ENCODE data around the gene RASSF5. TPM values are rescaled to one million over a fixed set of nuclear protein-coding genes. Genes with fewer than 3 reads are reported as not detected.

Gene RASSF5
- total and polyA plus RNA-seq, 2 donors (not counting 1 experiment from before 2014, with no cell fraction given), result 69.7 to 146 TPM

DNA sequence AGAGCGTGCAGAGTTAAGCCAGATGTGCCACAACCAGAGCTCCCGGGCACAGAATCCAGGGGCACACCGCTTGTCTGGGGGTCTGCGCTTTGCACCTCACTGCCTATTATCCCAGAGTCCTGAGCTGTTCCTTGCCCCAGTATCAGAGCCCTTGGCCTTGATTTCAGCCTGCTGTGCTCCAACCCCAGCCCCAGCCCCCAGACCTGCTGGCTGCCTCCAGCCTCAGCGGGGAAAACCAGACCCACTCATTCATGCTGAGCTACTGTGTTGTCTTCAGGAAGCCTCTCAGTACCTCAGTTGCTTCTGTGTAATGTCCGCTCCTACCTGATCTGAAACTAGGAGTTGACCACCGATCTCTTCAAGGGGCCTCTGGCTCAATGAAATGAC lies 35.9 kb upstream of the RASSF5 start:
- 21% methylated on average over 5 of the region's 7 CpGs for WGBS (ENCODE audit: insufficient coverage)
- TF ChIP-seq EZH2 (IDR thresholded peaks at IDR 0.05; ENCODE audit: borderline replicate concordance, insufficient read depth, low read depth, low read length, poor library complexity, severe bottlenecking), result no peak
- TF ChIP-seq, protein P1, sequence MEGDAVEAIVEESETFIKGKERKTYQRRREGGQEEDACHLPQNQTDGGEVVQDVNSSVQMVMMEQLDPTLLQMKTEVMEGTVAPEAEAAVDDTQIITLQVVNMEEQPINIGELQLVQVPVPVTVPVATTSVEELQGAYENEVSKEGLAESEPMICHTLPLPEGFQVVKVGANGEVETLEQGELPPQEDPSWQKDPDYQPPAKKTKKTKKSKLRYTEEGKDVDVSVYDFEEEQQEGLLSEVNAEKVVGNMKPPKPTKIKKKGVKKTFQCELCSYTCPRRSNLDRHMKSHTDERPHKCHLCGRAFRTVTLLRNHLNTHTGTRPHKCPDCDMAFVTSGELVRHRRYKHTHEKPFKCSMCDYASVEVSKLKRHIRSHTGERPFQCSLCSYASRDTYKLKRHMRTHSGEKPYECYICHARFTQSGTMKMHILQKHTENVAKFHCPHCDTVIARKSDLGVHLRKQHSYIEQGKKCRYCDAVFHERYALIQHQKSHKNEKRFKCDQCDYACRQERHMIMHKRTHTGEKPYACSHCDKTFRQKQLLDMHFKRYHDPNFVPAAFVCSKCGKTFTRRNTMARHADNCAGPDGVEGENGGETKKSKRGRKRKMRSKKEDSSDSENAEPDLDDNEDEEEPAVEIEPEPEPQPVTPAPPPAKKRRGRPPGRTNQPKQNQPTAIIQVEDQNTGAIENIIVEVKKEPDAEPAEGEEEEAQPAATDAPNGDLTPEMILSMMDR (IDR thresholded peaks at IDR 0.05), result no peak
- Histone ChIP-seq H3K79me2 (ENCODE audit: control insufficient read depth, insufficient read depth, low read length) (peaks cover 4% of the 10 kb centered on the region), H4K20me1 (ENCODE audit: control insufficient read depth, insufficient read depth, low read length, poor library complexity, severe bottlenecking) (no peaks in the 10 kb centered on the region), H2AFZ (ENCODE audit: insufficient read depth, low read depth, low read length, poor library complexity, severe bottlenecking) (peak overlapping the region; percentile 81), H3K9ac (ENCODE audit: low read length) (peak overlapping the region; percentile 91), H3K4me2 (replicated peaks; ENCODE audit: low read depth, low read length, poor library complexity, severe bottlenecking) (peak overlapping the region; percentile 93), H3K27ac (ENCODE audit: low read length in 2 of 2) (peak overlapping the region; percentile 63 to 75), H3K27me3 (replicated peaks in 1 of 4; ENCODE audit: control extremely low read depth in 1 of 4, control insufficient read depth in 3 of 4, insufficient read depth in 4 of 4, low read length in 3 of 4) (no peaks in the 10 kb centered on the region), H3K36me3 (replicated peaks in 1 of 2; ENCODE audit: control extremely low read depth in 1 of 2, control insufficient read depth in 1 of 2, extremely low read depth in 1 of 2, insufficient read depth in 2 of 2, low read length in 1 of 2) (peaks cover 0 to 29% of the 10 kb centered on the region in 2 experiments), H3K9me3 (ENCODE audit: control extremely low read depth in 1 of 3, control insufficient read depth in 2 of 3, insufficient read depth in 1 of 3, low read length in 2 of 3) (no peaks in the 10 kb centered on the region), H3K4me1 (ENCODE audit: control insufficient read depth in 2 of 2, insufficient read depth in 2 of 2, low read length in 2 of 2) (peaks cover 55 to 65% of the 10 kb centered on the region in 2 donors), H3K4me3 (ENCODE audit: control extremely low read depth in 1 of 5, extremely low read depth in 1 of 5, insufficient read depth in 1 of 5, low read depth in 2 of 5, low read length in 4 of 5) (peak overlapping the region; percentile 62 to 97 (median 85))
- Mint-ChIP-seq H3K4me3 (peak overlapping the region; percentile 88), H3K27ac (peak overlapping the region; percentile 85), H3K4me1 (peaks cover 68% of the 10 kb centered on the region), H3K9me3 (ENCODE audit: insufficient read depth) (no peaks in the 10 kb centered on the region), H3K27me3 (no peaks in the 10 kb centered on the region)
- DNase-seq (peak; percentile 56), ATAC-seq (ENCODE audit: low read depth) (peak; percentile 28)
- intact Hi-C loops (cut with micrococcal nuclease), result loop anchor here (5.0 to 10.0 kb wide), 4 partner anchors 36 to 443 kb away; partner anchors contain the start of gene RASSF5
- ChIA-PET CTCF (interaction anchor here (0.6 to 3.8 kb wide), 12 partner anchors 8 to 510 kb away, joined by 3 to 60 read pairs (median 7); no protein-coding TSS in a partner anchor), POLR2A (interaction anchor here (0.6 to 0.8 kb wide), 3 partner anchors 9 to 274 kb away, joined by 3 to 4 read pairs (median 3); no protein-coding TSS in a partner anchor)

DNA sequence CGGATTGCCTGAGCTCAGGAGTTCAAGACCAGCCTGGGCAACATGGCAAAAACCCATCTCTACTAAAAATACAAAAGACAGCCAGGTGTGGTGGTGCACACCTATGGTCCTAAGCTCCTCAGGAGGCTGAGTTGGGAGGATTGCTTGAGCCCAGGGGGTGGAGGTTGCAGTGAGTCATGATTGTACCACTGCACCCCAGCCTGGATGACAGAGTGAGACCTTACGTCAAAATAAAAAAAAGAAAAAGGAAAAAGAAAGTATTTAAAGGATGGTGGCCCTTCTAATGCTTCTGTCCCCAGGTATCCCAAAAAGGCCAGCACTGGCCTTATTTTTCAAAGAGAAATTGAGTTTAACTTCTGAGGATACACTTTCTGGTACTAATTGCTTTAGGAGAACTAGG lies 35.3 kb upstream of the RASSF5 start:
- ChIA-PET POLR2A (interaction anchor here (0.7 kb wide), 1 partner anchor 10 kb away, joined by 3 read pairs; no protein-coding TSS in a partner anchor), CTCF (interaction anchor here (0.9 to 3.8 kb wide), 8 partner anchors 8 to 510 kb away, joined by 3 to 60 read pairs (median 8); no protein-coding TSS in a partner anchor)
- 65% methylated on average over 2 of the region's 2 CpGs for WGBS (ENCODE audit: insufficient coverage)
- Mint-ChIP-seq H3K27me3 (no peaks in the 10 kb centered on the region), H3K4me1 (peaks cover 62% of the 10 kb centered on the region), H3K9me3 (ENCODE audit: insufficient read depth) (no peaks in the 10 kb centered on the region), H3K27ac (peak overlapping the region; percentile 85), H3K4me3 (peak overlapping the region; percentile 88)
- Histone ChIP-seq H3K4me1 (ENCODE audit: control insufficient read depth in 2 of 2, insufficient read depth in 2 of 2, low read length in 2 of 2) (peaks cover 49 to 59% of the 10 kb centered on the region in 2 donors), H4K20me1 (ENCODE audit: control insufficient read depth, insufficient read depth, low read length, poor library complexity, severe bottlenecking) (no peaks in the 10 kb centered on the region), H3K4me2 (replicated peaks; ENCODE audit: low read depth, low read length, poor library complexity, severe bottlenecking) (peak overlapping the region; percentile 93), H3K79me2 (ENCODE audit: control insufficient read depth, insufficient read depth, low read length) (peaks cover 4% of the 10 kb centered on the region), H3K9ac (ENCODE audit: low read length) (no peak overlapping the region), H3K9me3 (ENCODE audit: control extremely low read depth in 1 of 3, control insufficient read depth in 2 of 3, insufficient read depth in 1 of 3, low read length in 2 of 3) (no peaks in the 10 kb centered on the region), H3K27me3 (replicated peaks in 1 of 4; ENCODE audit: control extremely low read depth in 1 of 4, control insufficient read depth in 3 of 4, insufficient read depth in 4 of 4, low read length in 3 of 4) (no peaks in the 10 kb centered on the region), H2AFZ (ENCODE audit: insufficient read depth, low read depth, low read length, poor library complexity, severe bottlenecking) (no peak overlapping the region), H3K4me3 (ENCODE audit: control extremely low read depth in 1 of 5, extremely low read depth in 1 of 5, insufficient read depth in 1 of 5, low read depth in 2 of 5, low read length in 4 of 5) (no peak overlapping the region), H3K27ac (ENCODE audit: low read length in 2 of 2) (peak overlapping the region in 1 of 2 donors; percentile 75), H3K36me3 (replicated peaks in 1 of 2; ENCODE audit: control extremely low read depth in 1 of 2, control insufficient read depth in 1 of 2, extremely low read depth in 1 of 2, insufficient read depth in 2 of 2, low read length in 1 of 2) (peaks cover 0 to 33% of the 10 kb centered on the region in 2 experiments)
- TF ChIP-seq, protein P1 (IDR thresholded peaks at IDR 0.05), result no peak
- no peak for TF ChIP-seq EZH2 (IDR thresholded peaks at IDR 0.05; ENCODE audit: borderline replicate concordance, insufficient read depth, low read depth, low read length, poor library complexity, severe bottlenecking)
- DNase-seq, result no peak
- intact Hi-C loops (cut with micrococcal nuclease), result loop anchor here (5.0 to 10.0 kb wide), 4 partner anchors 35 to 443 kb away; partner anchors contain the start of gene RASSF5
- ATAC-seq (ENCODE audit: low read depth), result no peak

Measured in B cell (primary cell).